ENCODE data around the gene CDH13.

Gene CDH13

GRCh38 chr16:83794860-83795554 lies 1168.2 kb downstream of the CDH13 start:
- DNase-seq (ENCODE audit: low read depth in 2 of 2), result no peak

- no peak for DNase-seq (ENCODE audit: low read depth in 2 of 2)
Measured at GRCh38 chr16:83797013-83797412, 1170.2 kb downstream of the CDH13 start.

DNA sequence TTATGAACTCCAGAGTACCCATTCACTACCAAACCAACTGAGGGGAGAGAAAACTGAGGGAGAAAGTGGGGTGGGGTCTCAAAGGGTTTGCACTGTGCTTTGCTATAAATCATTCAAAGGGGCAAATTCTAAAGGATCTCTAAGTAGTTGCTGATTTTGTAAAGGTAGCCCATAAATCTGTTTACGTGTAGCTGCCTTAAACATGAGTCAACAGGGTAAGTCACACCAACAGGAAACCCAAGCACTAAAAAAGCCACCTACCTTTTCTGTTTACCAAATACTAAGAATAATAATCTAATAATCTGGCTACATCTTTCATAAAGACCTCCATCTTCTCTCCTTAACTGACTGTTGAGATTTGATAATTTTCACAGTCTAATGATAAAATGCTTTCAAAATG lies 1172.6 kb downstream of the CDH13 start:
- no peak for DNase-seq (ENCODE audit: low read depth in 2 of 2)

DNA sequence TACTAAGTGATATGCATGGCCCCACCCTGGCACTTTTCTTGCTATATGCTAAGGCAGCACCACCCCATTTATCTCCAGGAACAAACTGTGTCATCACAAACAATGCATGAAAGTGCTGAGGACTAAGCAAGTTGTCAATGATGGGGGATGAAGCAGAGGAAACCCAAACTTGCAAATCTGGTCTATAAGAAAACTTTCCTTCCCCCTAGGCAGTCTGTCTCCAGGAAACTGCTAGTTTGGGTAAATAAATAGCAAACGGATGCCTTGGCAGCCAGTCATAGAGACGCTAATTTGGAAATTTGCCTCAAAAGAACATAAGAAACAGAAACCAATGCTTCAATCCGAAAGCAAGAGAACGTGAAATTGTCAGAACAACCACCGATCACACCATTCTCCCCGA lies 1175.4 kb downstream of the CDH13 start:
- DNase-seq (ENCODE audit: low read depth in 2 of 2), result no peak

DNA sequence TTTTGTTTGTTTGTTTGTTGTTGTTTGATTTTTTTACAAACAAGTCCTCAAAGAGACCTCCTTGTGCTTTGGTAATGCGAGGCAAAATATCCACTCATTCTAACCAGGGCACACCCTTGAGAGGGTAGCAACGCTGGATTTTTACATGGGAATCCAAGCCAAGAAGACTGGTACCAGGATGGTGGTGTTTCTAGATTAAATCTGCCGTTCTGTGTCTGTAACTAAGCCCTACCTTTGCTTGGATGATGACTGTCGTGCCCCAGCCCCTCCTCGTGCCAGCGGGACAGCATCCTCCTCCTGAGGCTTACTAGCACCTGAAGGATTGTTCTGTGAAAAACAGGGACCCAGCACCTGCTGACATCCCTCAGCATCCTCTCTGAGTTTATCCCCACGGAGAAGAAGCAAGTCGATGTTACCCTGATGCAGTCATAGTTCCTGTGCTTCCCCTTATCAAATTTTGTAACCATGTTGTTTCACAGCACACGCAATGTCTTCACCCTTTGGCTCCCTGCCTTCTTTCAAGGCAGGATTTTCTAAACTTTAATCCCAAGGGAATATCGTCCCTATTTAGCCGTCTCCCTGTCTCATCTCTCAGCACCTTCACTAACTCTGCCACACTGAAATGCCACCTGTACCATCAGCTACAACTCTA lies 1175.9 kb downstream of the CDH13 start:
- no peak for DNase-seq (ENCODE audit: low read depth in 2 of 2)

GRCh38 chr16:83803811-83804210 lies 1177.0 kb downstream of the CDH13 start:
- no peak for DNase-seq (ENCODE audit: low read depth in 2 of 2)

GRCh38 chr16:83804366-83804765 lies 1177.6 kb downstream of the CDH13 start:
- DNase-seq (ENCODE audit: low read depth in 2 of 2), result no peak

DNA sequence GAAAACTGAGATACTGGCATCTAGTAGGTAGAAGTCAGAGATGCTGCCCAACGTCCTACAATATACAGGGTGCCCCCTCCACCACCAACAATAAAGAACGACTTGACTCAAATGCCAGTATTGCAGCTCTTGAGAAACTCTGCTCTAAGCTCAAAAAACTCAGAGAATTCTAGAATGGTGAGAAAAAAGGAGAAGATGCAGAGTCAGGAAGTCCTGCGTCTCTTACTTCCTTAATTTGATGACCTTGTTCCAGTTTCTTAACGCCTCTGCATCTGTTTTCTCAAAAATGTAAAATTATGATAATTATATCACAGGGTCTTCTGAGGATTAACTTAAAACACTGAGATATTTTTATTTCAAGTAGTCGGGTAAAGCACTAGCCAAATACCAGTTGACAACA lies 1179.3 kb downstream of the CDH13 start:
- DNase-seq (ENCODE audit: low read depth in 2 of 2), result no peak

GRCh38 chr16:83806731-83807130 lies 1180.0 kb downstream of the CDH13 start:
- no peak for DNase-seq (ENCODE audit: low read depth in 2 of 2)

DNA sequence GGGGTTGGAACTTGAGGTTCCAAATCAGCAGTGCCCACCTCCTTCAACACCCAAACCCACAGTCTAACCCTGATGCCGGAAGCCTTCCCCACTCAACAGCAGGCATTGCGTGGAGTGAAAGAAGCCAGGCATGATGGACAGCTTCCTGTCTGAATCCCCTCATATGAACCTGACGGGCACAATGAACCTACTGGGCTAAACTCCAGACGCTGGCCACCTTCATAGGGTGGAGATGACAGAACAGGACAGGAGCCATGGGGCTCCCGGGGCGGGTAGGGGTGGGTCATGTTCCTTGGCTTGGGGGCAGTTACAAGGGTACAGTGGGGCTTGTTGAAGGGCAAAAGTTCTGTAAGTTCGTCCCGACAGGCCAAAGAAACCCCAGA lies 1180.5 kb downstream of the CDH13 start:
- DNase-seq (ENCODE audit: low read depth in 2 of 2), result no peak

DNA sequence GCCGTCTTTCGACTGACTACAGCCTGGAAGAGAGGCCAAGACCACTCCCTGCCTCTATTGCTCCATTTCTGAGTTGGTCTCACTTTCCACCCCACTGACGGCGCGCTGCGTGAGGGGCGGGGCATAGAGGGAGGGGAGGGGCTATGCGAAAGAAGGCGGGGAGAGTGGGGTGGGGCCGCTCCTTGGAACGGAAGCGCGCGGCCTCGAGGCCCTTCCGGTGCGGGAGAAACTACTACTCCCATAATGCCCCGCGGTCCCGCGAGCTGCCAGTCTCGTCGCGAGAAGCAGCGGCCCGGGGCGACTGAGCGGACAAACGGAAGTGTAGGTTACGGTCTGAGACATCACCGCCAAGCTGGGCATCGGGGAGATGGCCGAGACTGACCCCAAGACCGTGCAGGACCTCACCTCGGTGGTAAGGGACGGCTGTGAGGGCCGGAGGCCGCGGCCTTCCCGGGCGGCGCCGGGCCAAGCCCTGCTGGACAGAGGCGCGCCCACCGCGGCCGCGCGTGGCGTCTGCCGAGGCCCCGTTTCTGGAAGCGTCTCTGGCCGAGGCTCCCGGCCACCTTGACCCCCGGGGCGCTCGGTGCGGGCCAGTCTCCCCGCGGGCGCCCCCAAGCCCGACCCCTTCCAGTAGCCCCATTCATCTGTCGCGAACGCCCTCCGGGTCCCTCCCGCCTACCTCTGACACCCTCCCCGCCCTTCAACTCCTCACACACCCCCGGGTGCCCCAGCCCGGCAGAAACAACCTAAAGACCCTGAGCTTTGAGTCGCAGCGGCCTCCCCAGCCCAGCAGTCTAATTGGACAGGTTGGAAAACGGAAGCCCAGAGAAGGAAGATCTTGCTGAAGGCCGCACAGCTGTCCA lies 1181.2 kb downstream of the CDH13 start, which contains the start of gene HSBP1:
HSBP1 (plus strand) TSS at position 269 of the 863 bp plus-strand sequence; CDS start at position 368, 99 bp downstream.
- DNase-seq (ENCODE audit: low read depth in 2 of 2), result peak; percentile 91 to 93

- no peak for DNase-seq (ENCODE audit: low read depth in 2 of 2)
Measured at GRCh38 chr16:83808573-83809014, 1181.8 kb downstream of the CDH13 start.

DNA sequence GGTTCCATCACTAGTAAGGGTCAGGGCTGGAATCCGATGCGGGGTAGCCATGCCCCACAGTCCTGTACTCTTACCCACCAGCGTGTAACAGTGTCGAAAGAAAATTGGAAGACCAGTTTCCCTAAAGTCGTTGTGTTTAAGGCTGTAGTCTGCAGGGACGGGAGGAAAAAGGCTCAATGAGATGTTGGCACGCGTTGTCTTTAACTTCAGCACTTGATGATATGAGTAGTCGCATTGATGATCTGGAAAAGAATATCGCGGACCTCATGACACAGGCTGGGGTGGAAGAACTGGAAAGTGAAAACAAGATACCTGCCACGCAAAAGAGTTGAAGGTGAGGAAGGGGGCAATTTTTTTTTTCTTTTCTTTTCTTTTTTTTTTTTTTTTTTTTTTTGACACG lies 1182.3 kb downstream of the CDH13 start:
- no peak for DNase-seq (ENCODE audit: low read depth in 2 of 2)

GRCh38 chr16:83810901-83811300 lies 1184.1 kb downstream of the CDH13 start:
- no peak for DNase-seq (ENCODE audit: low read depth in 2 of 2)

- DNase-seq (ENCODE audit: low read depth in 2 of 2), result no peak
Measured at GRCh38 chr16:83813823-83814658, 1187.3 kb downstream of the CDH13 start.

DNA sequence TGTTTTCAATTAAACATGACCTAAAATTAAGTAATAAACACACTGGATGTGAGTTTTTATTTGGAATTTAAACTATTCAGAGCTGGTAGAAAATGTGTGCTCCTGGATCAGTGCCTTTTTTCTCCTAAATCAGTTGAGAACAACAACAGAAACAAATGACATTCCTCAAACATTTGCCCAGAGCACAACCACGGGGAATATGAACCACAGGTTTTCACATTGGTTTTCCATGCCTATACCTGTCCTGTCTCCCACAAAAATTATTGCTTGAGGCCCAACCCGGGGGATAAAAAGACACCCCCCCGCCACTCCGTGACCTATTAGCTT lies 1187.9 kb downstream of the CDH13 start:
- no peak for DNase-seq (ENCODE audit: low read depth in 2 of 2)

- DNase-seq (ENCODE audit: low read depth in 2 of 2), result no peak
Measured at GRCh38 chr16:83817022-83817421, 1190.3 kb downstream of the CDH13 start.

DNA sequence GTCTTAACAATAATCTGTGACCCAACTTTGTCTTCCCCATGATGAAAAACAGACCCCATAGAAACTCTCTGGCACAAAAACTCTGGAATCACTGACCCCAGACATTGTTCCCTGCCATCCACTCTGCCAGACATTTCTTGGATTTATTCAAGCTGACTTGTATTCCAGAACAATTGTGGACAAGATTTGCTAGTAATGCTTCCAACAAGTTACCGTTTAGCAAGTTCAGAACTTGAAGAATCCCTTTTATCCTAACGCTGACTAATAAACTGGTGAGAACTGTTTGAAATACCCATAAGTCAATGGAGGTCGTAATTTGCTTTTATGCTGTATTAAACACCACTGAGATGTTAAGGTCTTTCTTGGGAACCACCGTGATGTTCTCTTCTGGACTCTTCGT lies 1191.5 kb downstream of the CDH13 start:
- no peak for DNase-seq (ENCODE audit: low read depth in 2 of 2)

DNA sequence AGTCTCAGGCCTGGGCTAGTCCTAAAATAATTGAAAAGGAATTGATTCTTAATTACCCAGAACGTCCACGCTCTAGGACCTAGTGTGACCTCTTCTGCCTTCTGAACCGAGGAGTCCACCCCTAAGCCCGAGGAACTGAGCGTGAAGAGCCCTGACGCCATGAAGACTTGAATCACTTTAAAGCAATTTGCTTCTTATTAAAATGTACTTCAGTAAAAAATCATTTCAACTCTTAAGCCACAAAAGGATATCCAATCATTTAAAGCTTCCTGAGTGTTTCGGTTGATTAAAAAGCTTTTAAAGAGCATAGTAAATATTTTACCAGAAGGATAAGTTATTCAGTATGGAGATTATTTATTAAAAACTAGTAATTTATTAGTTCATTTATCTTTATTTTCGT lies 1192.6 kb downstream of the CDH13 start:
- DNase-seq (ENCODE audit: low read depth in 2 of 2), result no peak

DNA sequence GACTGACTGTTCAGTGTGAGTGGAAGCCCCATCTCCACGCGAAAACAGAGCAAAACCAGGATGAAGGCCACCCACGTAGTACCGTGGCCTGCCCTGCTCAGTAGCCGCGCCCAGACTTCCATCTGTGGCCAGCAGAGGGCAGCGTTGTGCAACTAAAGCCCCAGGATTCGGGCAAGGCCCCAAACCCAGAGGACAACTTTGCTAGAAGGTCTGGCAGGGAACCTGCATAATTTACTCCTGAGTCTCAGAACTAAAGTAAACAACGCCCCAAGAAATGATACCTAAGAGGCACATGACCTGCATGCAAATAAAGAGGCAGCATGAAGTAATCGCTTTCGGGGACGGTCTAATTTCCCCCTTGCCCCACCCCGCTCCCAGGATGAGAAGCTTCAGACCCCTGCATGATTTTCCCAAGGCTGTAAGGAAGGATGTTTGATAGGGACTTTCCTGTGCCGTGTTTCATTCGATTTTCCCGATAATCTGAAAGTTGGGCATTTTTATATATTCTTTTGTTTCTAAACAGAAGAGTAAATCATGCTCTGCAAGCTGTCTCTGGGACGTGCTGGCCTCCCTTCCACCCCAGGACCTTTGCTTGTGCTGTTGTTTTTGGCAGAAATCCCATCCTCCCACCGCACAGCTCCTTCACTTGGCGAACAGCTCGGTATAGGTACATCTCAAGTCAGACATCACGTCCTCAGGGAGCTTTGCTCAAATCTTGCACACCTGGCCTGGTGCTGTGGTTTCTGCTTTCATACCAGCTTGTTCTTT lies 1199.6 kb downstream of the CDH13 start:
- peak; percentile 73 to 83 for DNase-seq (ENCODE audit: low read depth in 2 of 2)

Data from stimulated activated CD4-positive, alpha-beta T cell treated with anti-CD3 and anti-CD28 coated beads, Interleukin-4, amount 100 ng/mL, for 48 hours (primary cell).